B cell (primary cell): ENCODE results near the gene PTPRM. TPM values are rescaled to one million over a fixed set of nuclear protein-coding genes. Genes with fewer than 3 reads are reported as not detected.

ENCODE experiments used
- ATAC-seq: fragments of 200-7000 bp; cut with Tn5 transposase; one replicate; pipeline ENCODE4 v1.10.0; 2021; ENCODE audit warnings: low read depth, mild to moderate bottlenecking, moderate number of reproducible peaks, moderate library complexity
- CTCF ChIA-PET: fragments of 350-600 bp; sonication (Branson Sonifier 250); formaldehyde crosslinking; loops from one replicate; lab custom pipeline; 2021; ENCODE audit warnings: antibody characterized with exemption, inconsistent platforms; lab: Charles Lee
- POLR2A ChIA-PET: fragments of 350-600 bp; sonication (Branson Sonifier 250); formaldehyde crosslinking; loops from one replicate; lab custom pipeline; 2021; ENCODE audit warnings: antibody characterized with exemption; lab: Charles Lee
- DNase-seq: peaks from one replicate; pipeline ENCODE4 v3.0.0; 2013
- H2AFZ ChIP-seq: 2 replicates; pipeline ENCODE4 v1.6.1; 2012; ENCODE audit warnings: mild to moderate bottlenecking, low read depth, low read length; ENCODE audit not compliant: insufficient read depth, poor library complexity, severe bottlenecking
- H3K27ac ChIP-seq, 2 donors: 1 replicate in 1 of 2; 2 replicates in 1 of 2; pipeline ENCODE4 v1.5.1; 2012 to 2013; ENCODE audit warnings: low read length in 2 of 2, mild to moderate bottlenecking in 2 of 2, moderate library complexity in 1 of 2
- H3K27me3 ChIP-seq, 4 experiments: fragments of 200-600 bp in 1 of 4; sonication (generic) in 1 of 4; replicated peaks in 1 of 4; 1 replicate in 2 of 4; 2 replicates in 2 of 4; pipeline versions ENCODE4 v1.6.1 to v1.7.0; 2013 to 2016; ENCODE audit warnings: low read length in 3 of 4, mild to moderate bottlenecking in 2 of 4, mixed read lengths in 1 of 4, moderate library complexity in 1 of 4; ENCODE audit not compliant: insufficient read depth in 4 of 4, control insufficient read depth in 3 of 4; ENCODE audit errors: control extremely low read depth in 1 of 4
- H3K36me3 ChIP-seq, 2 experiments: replicated peaks in 1 of 2; 1 replicate in 1 of 2; 2 replicates in 1 of 2; pipeline versions ENCODE4 v1.6.1 to v1.7.1; 2013; ENCODE audit warnings: low read length in 1 of 2; ENCODE audit not compliant: insufficient read depth in 2 of 2, control insufficient read depth in 1 of 2; ENCODE audit errors: control extremely low read depth in 1 of 2, extremely low read depth in 1 of 2
- H3K4me1 ChIP-seq, 2 donors: fragments of 200-600 bp in 1 of 2; sonication (generic) in 1 of 2; 1 replicate in 1 of 2; 2 replicates in 1 of 2; pipeline versions ENCODE4 v1.5.1 to v1.6.1; 2013 to 2017; ENCODE audit warnings: low read length in 2 of 2; ENCODE audit not compliant: control insufficient read depth in 2 of 2, insufficient read depth in 2 of 2
- H3K4me2 ChIP-seq: replicated peaks from 2 replicates; pipeline ENCODE3; 2012; ENCODE audit warnings: mild to moderate bottlenecking, low read depth, low read length; ENCODE audit not compliant: poor library complexity, severe bottlenecking
- H3K4me3 ChIP-seq, 5 experiments: fragments of 200-600 bp in 1 of 5; sonication (generic) in 1 of 5; 1 replicate in 3 of 5; 2 replicates in 2 of 5; pipeline versions ENCODE4 v1.5.1 to v1.7.0; 2011 to 2016; ENCODE audit warnings: low read length in 4 of 5, mild to moderate bottlenecking in 4 of 5, low read depth in 2 of 5, control low read depth in 1 of 5, moderate library complexity in 1 of 5; ENCODE audit not compliant: insufficient read depth in 1 of 5; ENCODE audit errors: control extremely low read depth in 1 of 5, extremely low read depth in 1 of 5
- H3K79me2 ChIP-seq: fragments of 200-600 bp; sonication (generic); one replicate; pipeline ENCODE4 v1.6.0; 2016; ENCODE audit warnings: low read length; ENCODE audit not compliant: control insufficient read depth, insufficient read depth
- H3K9ac ChIP-seq: fragments of 200-600 bp; sonication (generic); 2 replicates; pipeline ENCODE4 v1.6.1; 2017; ENCODE audit warnings: mild to moderate bottlenecking, low read length, moderate library complexity
- H3K9me3 ChIP-seq, 3 donors: one replicate each; pipeline versions ENCODE4 v1.6.1 to v1.7.1; 2013; ENCODE audit warnings: low read length in 2 of 3; ENCODE audit not compliant: control insufficient read depth in 2 of 3, insufficient read depth in 1 of 3; ENCODE audit errors: control extremely low read depth in 1 of 3
- H4K20me1 ChIP-seq: 2 replicates; pipeline ENCODE4 v1.6.0; 2012; ENCODE audit warnings: mild to moderate bottlenecking, low read length; ENCODE audit not compliant: insufficient read depth, control insufficient read depth, poor library complexity, severe bottlenecking
- H3K27ac Mint-ChIP-seq: one replicate; pipeline ENCODE4 v1.8.0; 2021; ENCODE audit warnings: mixed read lengths
- H3K27me3 Mint-ChIP-seq: one replicate; pipeline ENCODE4 v1.8.0; 2021; ENCODE audit warnings: mixed read lengths
- H3K4me1 Mint-ChIP-seq: one replicate; pipeline ENCODE4 v1.8.0; 2021; ENCODE audit warnings: mixed read lengths
- H3K4me3 Mint-ChIP-seq: one replicate; pipeline ENCODE4 v1.8.0; 2021; ENCODE audit warnings: mixed read lengths
- H3K9me3 Mint-ChIP-seq: one replicate; pipeline ENCODE4 v1.8.0; 2022; ENCODE audit warnings: mixed read lengths; ENCODE audit not compliant: insufficient read depth
- EZH2 ChIP-seq: IDR thresholded peaks from 2 replicates; pipeline ENCODE4 v1.6.1; 2012; ENCODE audit warnings: borderline replicate concordance, low read depth, mild to moderate bottlenecking, moderate library complexity, low read length; ENCODE audit not compliant: insufficient read depth, poor library complexity, severe bottlenecking
- WGBS: methylation state at CpG from one replicate; pipeline ENCODE4 v1.1.5; 2013; ENCODE audit warnings: missing lambda C conversion rate; ENCODE audit not compliant: insufficient coverage; 5-methylcytosine and 5-hydroxymethylcytosine counted together
- intact Hi-C: fragments of 100-400 bp; cut with micrococcal nuclease; formaldehyde crosslinking; loops from one replicate; pipeline ENCODE4 v1.10.0; 2022
- polyA plus RNA-seq: library from polyadenylated mRNA; depleted of rRNA; stranded (reverse); fragments of >200 nt; gene quantifications from 2 replicates; pipeline ENCODE4 v1.2.3, GENCODE V29; 2012
- total RNA-seq, 2 donors: library from RNA; stranded (reverse); fragments of 120-200 nt in 1 of 2; gene quantifications; 1 replicate in 1 of 2; 2 replicates in 1 of 2; pipeline versions ENCODE4 v1.2.3 to v1.2.4, GENCODE V29; 2013 to 2022
- TF ChIP-seq, protein P1 (sequence below): fragments of 200-600 bp; IDR thresholded peaks from one replicate; pipeline ENCODE4 v1.8.0; 2022; ENCODE audit warnings: antibody characterized with exemption, mild to moderate bottlenecking

PTPRM gene
- total and polyA plus RNA-seq, 2 donors (not counting 1 experiment from before 2014, with no cell fraction given): 0.20 to 0.89 TPM

DNA sequence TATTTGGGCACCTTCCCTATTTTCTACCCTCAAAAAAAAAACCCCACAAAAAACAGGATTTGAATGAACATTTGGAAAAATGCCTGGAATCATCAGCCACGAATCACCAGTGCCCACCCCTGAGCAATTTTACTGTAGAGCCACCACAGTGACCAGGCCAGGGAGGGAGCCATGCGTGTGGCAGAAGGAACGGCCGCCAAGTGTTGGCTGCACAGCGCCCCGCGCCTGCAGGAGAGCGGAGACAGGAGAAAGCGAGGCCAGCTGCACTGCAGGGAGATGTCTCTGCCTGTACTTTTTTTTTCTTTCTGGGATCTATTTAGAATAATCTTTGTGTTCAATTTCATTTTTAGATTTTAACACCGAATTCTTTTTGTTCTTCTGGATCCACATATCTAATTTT, 772.8 kb downstream of the PTPRM start:
- Mint-ChIP-seq H3K4me3 (no peak overlapping the region), H3K27ac (no peak overlapping the region), H3K27me3 (peaks cover 7% of the 10 kb centered on the region), H3K9me3 (no peaks in the 10 kb centered on the region), H3K4me1 (no peaks in the 10 kb centered on the region)
- no peaks in the 10 kb centered on the region for H3K9me3 ChIP-seq
- no peaks in the 10 kb centered on the region for H4K20me1 ChIP-seq
- H3K27ac ChIP-seq: no peak overlapping the region
- DNase-seq: no peak
- peaks cover 0 to 2% (median 0%) of the 10 kb centered on the region in 4 experiments for H3K27me3 ChIP-seq
- H3K4me1 ChIP-seq: no peaks in the 10 kb centered on the region
- ATAC-seq: no peak
- intact Hi-C loops: no loop called here
- no peak for TF ChIP-seq EZH2
- TF ChIP-seq, protein P1, sequence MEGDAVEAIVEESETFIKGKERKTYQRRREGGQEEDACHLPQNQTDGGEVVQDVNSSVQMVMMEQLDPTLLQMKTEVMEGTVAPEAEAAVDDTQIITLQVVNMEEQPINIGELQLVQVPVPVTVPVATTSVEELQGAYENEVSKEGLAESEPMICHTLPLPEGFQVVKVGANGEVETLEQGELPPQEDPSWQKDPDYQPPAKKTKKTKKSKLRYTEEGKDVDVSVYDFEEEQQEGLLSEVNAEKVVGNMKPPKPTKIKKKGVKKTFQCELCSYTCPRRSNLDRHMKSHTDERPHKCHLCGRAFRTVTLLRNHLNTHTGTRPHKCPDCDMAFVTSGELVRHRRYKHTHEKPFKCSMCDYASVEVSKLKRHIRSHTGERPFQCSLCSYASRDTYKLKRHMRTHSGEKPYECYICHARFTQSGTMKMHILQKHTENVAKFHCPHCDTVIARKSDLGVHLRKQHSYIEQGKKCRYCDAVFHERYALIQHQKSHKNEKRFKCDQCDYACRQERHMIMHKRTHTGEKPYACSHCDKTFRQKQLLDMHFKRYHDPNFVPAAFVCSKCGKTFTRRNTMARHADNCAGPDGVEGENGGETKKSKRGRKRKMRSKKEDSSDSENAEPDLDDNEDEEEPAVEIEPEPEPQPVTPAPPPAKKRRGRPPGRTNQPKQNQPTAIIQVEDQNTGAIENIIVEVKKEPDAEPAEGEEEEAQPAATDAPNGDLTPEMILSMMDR: no peak
- no peak overlapping the region for H3K4me3 ChIP-seq
- no peak overlapping the region for H3K9ac ChIP-seq
- no peaks in the 10 kb centered on the region for H3K36me3 ChIP-seq
- ChIA-PET POLR2A (no interaction called here), CTCF (no interaction called here)
- WGBS: 95% methylated on average over 7 of the region's 10 CpGs
- no peak overlapping the region for H2AFZ ChIP-seq
- H3K79me2 ChIP-seq: no peaks in the 10 kb centered on the region
- no peak overlapping the region for H3K4me2 ChIP-seq

DNA sequence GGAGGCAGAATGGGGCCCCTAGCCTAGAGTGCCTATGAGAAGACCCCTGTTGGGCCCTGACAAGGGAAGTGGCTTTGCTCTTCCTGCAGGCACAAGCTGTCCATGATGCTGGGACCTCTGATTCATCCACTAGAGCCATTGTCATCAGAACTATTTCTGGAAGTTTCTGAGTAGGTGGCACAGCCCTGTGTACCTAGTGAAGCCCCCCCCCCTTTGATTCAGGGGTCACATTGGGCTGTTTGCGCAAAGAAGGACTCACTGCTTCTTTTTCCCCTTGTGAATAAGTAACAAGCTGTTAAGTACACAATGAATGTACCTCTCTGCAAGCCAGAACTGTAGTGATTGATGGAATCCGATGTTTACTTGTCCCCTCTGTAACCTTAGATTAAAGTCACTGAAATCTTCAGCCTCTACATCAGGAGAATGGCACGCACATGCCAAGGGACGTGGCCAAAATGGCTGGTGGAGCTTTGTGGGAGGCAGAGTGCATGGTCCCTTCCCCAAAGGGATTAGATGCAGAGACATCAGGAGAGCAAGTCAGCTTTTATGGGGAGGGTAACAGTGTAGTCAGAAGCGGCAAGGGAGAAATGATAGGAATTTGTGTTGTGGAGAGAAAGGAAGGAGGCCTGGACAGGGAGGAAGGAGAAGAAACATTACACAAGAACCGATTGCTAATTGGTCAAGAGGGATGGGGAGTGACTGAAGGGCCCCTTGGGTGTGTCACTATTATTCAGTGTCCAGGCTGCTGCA, 774.5 kb downstream of the PTPRM start:
- H4K20me1 ChIP-seq: no peaks in the 10 kb centered on the region
- 91% methylated on average over 5 of the region's 6 CpGs for WGBS
- H3K9me3 ChIP-seq: peaks cover 0 to 5% (median 0%) of the 10 kb centered on the region in 3 donors
- intact Hi-C loops: no loop called here
- no peaks in the 10 kb centered on the region for H3K79me2 ChIP-seq
- Mint-ChIP-seq H3K4me3 (no peak overlapping the region), H3K9me3 (no peaks in the 10 kb centered on the region), H3K27me3 (peaks cover 7% of the 10 kb centered on the region), H3K27ac (no peak overlapping the region), H3K4me1 (no peaks in the 10 kb centered on the region)
- DNase-seq (no peak), ATAC-seq (no peak)
- ChIA-PET CTCF (interaction anchor here (1.1 kb wide), 1 partner anchor 8 kb away, joined by 3 read pairs; no protein-coding TSS in a partner anchor), POLR2A (no interaction called here)
- no peak overlapping the region for H3K27ac ChIP-seq
- H3K4me2 ChIP-seq: no peak overlapping the region
- TF ChIP-seq EZH2: no peak
- TF ChIP-seq, protein P1: no peak
- H3K4me1 ChIP-seq: no peaks in the 10 kb centered on the region
- no peaks in the 10 kb centered on the region for H3K27me3 ChIP-seq
- H2AFZ ChIP-seq: no peak overlapping the region
- no peak overlapping the region for H3K9ac ChIP-seq
- H3K36me3 ChIP-seq: no peaks in the 10 kb centered on the region
- no peak overlapping the region for H3K4me3 ChIP-seq
